Muscle layer of duodenum (tissue), 2 donors: ENCODE results near the gene FAM174C.
"Not testable (repeated sequence)": the region's sequence is repeated elsewhere in the genome, so short reads cannot be mapped to it uniquely, and the experiment has no call there.

Source experiments
- H3K27ac ChIP-seq: one replicate; pipeline ENCODE4 v1.7.0; 2013; ENCODE audit warnings: mild to moderate bottlenecking, low read length
- H3K27me3 ChIP-seq: one replicate; pipeline ENCODE4 v1.7.0; 2013; ENCODE audit warnings: low read depth, mild to moderate bottlenecking, control low read depth, low read length
- H3K36me3 ChIP-seq, 2 donors: one replicate each; pipeline ENCODE4 v1.7.0; 2013; ENCODE audit warnings: low read length in 2 of 2, control low read depth in 1 of 2, mild to moderate bottlenecking in 1 of 2; ENCODE audit not compliant: insufficient read depth in 2 of 2, control insufficient read depth in 1 of 2
- H3K4me1 ChIP-seq, 2 donors: one replicate each; pipeline ENCODE4 v1.7.0; 2013; ENCODE audit warnings: low read length in 2 of 2, mild to moderate bottlenecking in 2 of 2, control low read depth in 1 of 2, moderate library complexity in 1 of 2; ENCODE audit not compliant: insufficient read depth in 2 of 2, control insufficient read depth in 1 of 2
- H3K4me3 ChIP-seq, 2 donors: one replicate each; pipeline ENCODE4 v1.7.0; 2013; ENCODE audit warnings: low read length in 2 of 2, low read depth in 1 of 2, mild to moderate bottlenecking in 1 of 2
- H3K9me3 ChIP-seq, 2 donors: one replicate each; pipeline ENCODE4 v1.7.0; 2013; ENCODE audit warnings: low read length in 2 of 2, control low read depth in 1 of 2, mild to moderate bottlenecking in 1 of 2; ENCODE audit not compliant: control insufficient read depth in 1 of 2
- donor health status: healthy.

Gene FAM174C

DNA sequence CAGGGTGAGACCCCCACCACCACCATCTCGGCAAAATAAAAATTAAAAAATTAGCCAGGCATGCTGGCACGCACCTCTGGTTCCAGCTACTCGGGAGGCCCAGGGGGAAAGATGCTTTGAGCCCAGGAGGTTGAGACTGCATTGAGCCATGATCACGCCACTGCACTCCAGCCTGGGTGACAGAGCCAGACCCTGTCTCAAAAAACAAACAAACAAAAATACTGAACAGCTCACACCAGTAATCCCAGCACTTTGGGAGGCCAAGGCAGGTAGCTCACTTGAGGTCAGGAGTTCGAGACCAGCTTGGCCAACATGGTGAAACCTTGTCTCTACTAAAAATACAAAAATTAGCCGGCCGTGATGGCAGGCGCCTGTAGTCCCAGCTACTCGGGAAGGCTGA, 30.0 kb downstream of the FAM174C start:
- H3K4me3 ChIP-seq, H3K27ac ChIP-seq, H3K36me3 ChIP-seq, H3K27me3 ChIP-seq, H3K4me1 ChIP-seq, H3K9me3 ChIP-seq: not testable (repeated sequence)

DNA sequence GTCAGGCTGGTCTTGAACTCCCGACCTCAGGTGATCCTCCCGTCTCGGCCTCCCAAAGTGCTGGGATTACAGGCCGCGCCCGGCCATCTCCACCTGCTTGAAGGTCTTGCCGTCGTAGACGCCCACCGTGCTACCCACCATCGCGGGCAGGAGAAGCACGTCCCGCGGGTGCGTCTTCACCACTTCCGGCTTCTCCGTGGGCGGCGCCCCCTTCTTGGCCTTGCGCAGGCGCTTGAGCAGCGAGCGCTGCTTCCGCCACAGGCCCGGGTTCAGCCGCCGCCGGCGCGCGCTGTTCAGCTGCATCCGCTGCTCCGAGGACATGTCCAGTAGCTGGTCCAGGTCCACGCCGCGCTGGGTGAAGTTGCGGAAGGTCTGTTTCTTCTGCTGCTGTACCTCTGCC, 32.0 kb downstream of the FAM174C start:
- Histone ChIP-seq H3K27me3 (no peaks in the 10 kb centered on the region), H3K27ac (no peak overlapping the region), H3K4me3 (no peak overlapping the region), H3K36me3 (no peaks in the 10 kb centered on the region), H3K9me3 (no peaks in the 10 kb centered on the region), H3K4me1 (no peaks in the 10 kb centered on the region)

DNA sequence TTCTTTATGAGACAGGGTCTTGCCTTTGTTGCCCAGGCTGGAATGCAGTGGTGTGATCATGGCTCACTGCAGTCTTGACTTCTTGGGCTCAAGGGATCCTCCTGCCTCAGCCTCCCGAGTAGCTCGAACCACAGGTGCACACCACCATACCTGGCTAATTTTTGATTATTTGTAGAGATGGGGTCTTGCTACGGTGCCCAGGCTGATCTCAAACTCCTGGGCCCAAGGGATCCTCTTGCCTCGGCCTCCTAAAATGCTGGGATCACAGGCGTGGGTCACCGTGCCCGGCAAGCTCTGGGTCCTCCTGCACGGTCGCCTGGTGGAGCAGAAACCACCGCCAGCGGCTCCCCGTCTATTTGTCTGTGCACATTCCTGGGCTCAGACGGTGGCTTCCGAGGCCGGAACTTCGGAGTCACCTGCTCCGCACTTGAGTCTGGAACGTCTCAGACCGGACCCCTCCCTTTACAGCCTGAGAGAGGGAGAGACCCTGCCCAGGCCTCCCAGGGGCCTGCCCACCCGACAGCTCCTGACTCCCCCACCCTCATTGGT, 32.5 kb downstream of the FAM174C start:
- Histone ChIP-seq H3K27ac (no peak overlapping the region), H3K9me3 (no peaks in the 10 kb centered on the region), H3K27me3 (no peaks in the 10 kb centered on the region), H3K4me3 (no peak overlapping the region), H3K4me1 (no peaks in the 10 kb centered on the region), H3K36me3 (no peaks in the 10 kb centered on the region)

DNA sequence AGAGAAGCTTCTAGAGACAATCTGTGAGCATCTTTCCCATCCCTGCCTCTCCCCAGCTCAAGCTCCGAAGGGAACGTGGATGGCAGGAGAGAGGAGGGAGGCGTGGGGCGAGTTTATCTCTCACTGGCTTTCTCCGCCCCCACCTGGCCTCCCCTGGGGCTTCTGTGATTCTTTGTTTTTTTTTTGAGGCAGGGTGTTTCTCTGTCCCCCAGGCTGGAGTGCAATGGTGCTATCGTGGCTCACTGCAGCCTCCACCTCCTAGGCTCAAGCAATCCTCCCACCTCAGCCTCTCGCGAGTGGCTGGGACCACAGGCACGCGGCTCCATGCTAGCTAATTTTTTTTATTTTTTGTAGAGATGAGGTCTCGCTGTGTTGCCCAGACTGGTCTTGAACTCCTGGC, 33.4 kb downstream of the FAM174C start:
- H3K27ac ChIP-seq: no peak overlapping the region
- no peaks in the 10 kb centered on the region for H3K36me3 ChIP-seq
- H3K27me3 ChIP-seq: no peaks in the 10 kb centered on the region
- H3K4me1 ChIP-seq: no peaks in the 10 kb centered on the region
- H3K4me3 ChIP-seq: no peak overlapping the region
- H3K9me3 ChIP-seq: no peaks in the 10 kb centered on the region

DNA sequence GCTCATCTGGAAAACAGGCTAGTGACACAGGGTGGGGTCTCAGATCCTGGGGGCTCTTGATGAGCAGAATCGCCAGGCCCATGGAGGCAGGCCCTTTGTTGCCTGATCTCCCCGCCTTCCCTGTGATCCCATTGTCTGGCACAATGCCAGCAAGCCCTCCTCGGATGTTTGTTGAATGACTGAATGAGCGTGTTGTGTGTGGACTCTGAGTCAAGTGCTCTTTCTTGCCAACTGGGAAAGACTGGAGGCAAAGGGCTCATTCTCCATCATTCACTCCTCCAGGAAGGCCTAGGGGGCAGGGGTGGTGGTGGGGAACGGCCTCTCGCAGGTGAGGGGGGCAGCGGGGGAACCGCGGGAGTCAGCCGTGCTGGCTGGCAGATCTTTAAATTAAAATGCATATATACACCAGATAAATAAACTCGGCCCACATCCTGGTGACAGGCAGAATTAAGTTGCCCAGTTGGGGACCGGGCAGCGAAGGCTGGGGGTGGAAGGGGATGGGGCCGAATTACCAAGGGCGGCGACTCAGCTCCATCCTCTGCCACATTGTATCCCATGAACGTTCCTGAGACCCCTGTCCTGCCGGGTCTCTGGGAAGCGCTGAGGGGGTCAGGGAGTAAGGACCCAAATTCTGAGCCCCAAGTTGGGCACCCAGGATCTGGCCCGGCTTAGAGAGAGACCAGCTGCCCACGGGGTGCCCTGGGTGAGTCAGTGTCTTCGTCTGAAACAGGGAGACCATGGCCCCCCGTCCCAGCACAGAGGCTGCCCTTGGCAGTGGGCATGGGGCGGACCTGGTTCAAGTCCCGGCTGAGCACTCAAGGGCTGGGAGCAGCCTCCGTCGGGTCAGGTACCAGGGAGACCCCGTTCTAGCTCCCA, 34.9 kb downstream of the FAM174C start:
- Histone ChIP-seq H3K4me3 (no peak overlapping the region), H3K9me3 (no peaks in the 10 kb centered on the region), H3K4me1 (no peaks in the 10 kb centered on the region), H3K36me3 (no peaks in the 10 kb centered on the region), H3K27me3 (no peaks in the 10 kb centered on the region), H3K27ac (no peak overlapping the region)

DNA sequence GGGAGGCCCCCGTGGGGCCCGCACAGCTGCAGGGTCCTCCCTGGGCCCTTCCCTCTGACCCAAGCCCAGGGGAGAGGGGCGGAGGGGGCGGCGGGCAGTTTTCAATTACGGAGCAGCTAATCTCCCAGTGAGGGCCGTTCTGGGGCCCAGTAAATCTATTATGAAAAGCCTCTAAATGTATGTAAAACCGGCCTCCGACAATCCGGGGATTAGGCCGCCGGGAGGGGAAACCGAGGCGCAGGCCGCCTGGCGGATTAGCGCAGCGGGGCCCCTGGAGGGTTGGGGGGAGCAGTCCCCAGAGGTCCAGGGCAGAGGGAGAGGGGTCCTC, 35.5 kb downstream of the FAM174C start:
- no peaks in the 10 kb centered on the region for H3K27me3 ChIP-seq

DNA sequence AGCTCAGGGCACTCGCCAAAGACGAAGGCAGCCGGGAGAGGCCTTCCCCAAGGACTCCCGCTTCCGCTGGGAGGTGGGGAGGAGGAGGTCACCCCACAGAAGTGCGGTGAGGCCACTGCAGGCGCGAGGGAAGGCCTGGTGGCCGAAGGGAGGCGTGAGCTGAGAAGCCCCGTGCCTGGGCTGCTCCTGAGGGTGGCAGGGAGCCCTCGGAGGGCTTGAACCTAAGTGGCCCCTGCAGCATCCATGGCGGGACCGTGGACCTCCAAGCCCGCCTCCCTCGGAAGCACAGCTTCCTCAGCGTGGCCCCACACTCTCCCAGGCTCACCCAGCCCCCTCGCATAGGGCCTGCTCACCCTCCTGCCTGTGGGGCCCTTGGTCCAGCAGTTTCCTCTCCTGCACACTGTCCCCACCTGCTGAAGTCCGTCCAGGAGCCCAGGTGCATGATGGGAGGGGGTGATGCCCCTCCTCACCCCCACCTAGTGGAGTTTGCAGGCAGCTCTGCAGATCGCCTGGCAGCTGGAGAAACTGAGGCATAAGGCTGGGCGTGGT, 36.3 kb downstream of the FAM174C start:
- Histone ChIP-seq H3K27me3 (peaks cover 6% of the 10 kb centered on the region), H3K9me3 (no peaks in the 10 kb centered on the region), H3K27ac (no peak overlapping the region), H3K4me1 (peaks cover 0 to 9% of the 10 kb centered on the region in 2 donors), H3K4me3 (no peak overlapping the region), H3K36me3 (no peaks in the 10 kb centered on the region)

More for the DNA sequence above, 35.5 kb downstream of the FAM174C start:
- H3K9me3 ChIP-seq: no peaks in the 10 kb centered on the region
- H3K4me3 ChIP-seq: no peak overlapping the region
- H3K36me3 ChIP-seq: no peaks in the 10 kb centered on the region
- H3K4me1 ChIP-seq: peaks cover 0 to 6% of the 10 kb centered on the region in 2 donors
- H3K27ac ChIP-seq: no peak overlapping the region

DNA sequence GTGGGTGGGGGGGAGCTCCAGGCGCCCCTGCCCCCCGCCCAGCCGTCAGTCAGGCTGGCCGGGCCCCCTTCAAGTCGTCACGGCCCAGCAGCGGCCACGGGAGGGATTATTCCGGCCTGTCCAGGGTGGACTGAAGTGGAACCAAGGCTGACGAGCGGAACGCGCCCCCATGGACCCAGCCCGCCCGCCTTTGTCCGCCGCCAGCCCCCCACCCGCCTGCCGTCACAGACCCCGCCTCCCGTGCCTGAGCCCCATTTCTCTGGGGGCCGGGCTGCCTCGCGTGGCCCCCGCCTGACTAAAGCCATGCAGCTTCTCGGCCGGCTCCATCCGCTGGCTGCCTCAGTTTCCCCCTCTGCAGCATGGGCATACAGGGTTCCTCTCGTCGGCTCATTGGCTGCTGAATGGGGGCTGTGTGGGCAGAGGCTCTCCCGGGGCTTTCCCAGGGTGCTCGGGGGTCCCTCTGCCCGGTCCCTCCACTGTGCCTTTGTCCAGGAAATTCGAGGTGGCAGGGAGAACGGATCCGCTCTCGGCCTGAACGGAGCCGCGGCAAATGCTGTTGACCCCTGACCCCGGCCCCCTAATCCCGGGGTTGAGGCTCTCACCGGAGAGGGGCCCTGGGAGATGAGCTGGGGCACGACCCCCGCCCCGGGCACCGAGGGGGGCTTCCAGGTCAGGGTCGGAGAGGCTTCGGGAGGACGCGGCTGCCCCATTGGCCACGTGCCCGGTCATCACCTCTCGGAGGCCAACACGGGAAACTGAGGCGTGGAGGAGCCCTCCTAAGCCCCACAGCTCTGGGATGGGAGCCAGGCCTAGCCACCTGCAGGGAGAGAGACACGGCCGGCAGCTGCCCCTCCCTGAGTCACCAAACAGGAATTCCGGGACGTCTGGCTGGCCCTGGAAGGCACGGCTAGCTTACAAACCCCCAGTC, 37.7 kb downstream of the FAM174C start:
- Histone ChIP-seq H3K27me3 (peaks cover 11% of the 10 kb centered on the region), H3K27ac (no peak overlapping the region), H3K36me3 (no peaks in the 10 kb centered on the region), H3K4me3 (no peak overlapping the region), H3K4me1 (peaks cover 0 to 9% of the 10 kb centered on the region in 2 donors), H3K9me3 (no peaks in the 10 kb centered on the region)

DNA sequence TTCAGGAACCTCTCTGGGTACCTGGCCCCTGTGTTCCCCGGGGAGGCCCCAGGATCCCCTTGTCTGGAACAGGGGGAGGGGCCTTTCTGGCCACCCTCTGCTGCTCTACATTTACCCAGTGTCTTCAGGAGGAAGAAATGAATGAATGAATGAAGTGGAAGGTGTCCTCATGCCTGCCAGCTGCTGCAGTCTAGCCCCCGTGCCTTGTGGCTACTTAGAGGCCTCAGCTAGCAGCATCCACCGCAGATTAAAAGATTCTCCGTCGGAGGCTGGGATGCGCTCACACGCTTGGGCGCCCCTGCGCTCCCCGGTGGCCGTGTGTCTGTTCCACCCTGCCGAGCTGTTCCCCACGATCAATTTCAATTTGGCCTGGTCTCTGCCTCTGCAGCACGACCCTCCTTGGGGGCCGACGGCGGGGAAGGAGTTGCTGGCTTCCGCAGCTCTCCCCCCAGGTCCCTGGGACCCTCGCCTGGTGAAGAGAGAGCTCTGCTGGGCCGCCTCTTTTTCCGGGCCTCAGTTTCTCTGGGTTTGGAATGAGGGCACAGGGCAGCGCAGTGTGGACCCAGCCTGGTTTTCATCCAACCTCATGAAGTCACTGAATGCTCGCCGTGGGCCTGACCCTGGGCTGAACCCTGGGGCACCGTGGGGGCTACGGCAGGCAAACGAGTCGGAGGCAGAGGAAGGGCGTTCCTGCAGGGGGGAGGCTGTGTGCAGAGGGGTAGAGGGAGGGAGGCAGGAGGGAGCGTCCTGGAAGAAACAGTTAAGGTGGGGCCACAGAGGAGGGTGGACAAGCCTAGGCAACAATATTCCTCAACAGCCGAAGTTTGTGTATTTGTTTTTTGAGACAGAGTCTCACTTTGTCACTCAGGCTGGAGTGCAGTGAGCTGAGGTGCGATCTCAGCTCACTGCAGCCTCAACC, 38.6 kb downstream of the FAM174C start:
- Histone ChIP-seq H3K9me3 (no peaks in the 10 kb centered on the region), H3K27me3 (peaks cover 11% of the 10 kb centered on the region), H3K4me3 (no peak overlapping the region), H3K36me3 (no peaks in the 10 kb centered on the region), H3K27ac (no peak overlapping the region), H3K4me1 (peaks cover 0 to 9% of the 10 kb centered on the region in 2 donors)

DNA sequence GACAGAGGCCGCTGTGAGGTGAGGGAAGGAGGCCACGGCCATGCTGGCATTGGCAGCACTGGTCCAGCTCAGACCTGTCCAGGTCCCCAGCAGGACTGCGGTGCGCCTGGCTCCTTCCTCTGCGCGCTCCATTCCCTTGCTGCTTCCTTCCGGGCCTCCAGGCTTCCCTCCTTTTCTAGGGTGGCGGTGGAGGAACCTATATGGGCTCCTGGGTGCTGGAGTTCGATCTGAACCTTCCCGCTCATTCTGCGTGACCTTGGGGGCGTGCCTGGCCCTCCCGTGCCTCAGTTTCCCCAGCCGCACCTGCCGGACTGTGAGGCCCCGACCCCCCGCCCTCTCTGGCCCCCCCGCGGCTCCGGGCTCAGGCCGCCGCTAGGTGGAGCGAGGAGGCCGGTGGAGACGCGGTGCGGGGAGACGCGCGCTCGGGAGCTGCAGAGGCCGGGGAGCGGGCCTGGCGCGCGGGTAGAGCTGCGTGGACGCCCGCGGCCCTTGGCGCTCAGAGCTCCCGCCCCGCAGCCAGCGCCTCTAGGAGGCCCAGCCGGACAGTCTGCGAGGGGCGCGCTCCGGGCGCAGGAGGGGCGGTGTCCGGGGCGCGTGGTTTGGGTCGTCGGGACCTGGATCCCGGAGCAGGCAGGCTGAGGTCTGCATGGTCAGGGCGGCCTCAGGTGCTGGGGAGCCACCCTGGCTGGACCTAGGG, 40.3 kb downstream of the FAM174C start:
- Histone ChIP-seq H3K9me3 (no peaks in the 10 kb centered on the region), H3K36me3 (no peaks in the 10 kb centered on the region), H3K4me1 (peaks cover 0 to 9% of the 10 kb centered on the region in 2 donors), H3K4me3 (peak overlapping the region in 1 of 2 donors; percentile 54), H3K27ac (no peak overlapping the region), H3K27me3 (peaks cover 11% of the 10 kb centered on the region)
